GM12864 (cell line): ENCODE data around the gene CDH8.

Source experiments
- DNase-seq: peaks from one replicate; pipeline ENCODE4 v3.0.0-alpha.2; 2011; ENCODE audit warnings: low read depth
- H3K4me3 ChIP-seq: 2 replicates; pipeline ENCODE4 v1.5.1; 2011; ENCODE audit warnings: mild to moderate bottlenecking, low read depth, low read length, control low read depth
- TF ChIP-seq, protein P1 (sequence below): IDR thresholded peaks from 2 replicates; pipeline ENCODE4 v1.5.1; 2011; ENCODE audit warnings: low read depth, mild to moderate bottlenecking, moderate library complexity, low read length, control low read depth, inconsistent platforms; ENCODE audit errors: missing control alignments

CDH8 gene, protein sequence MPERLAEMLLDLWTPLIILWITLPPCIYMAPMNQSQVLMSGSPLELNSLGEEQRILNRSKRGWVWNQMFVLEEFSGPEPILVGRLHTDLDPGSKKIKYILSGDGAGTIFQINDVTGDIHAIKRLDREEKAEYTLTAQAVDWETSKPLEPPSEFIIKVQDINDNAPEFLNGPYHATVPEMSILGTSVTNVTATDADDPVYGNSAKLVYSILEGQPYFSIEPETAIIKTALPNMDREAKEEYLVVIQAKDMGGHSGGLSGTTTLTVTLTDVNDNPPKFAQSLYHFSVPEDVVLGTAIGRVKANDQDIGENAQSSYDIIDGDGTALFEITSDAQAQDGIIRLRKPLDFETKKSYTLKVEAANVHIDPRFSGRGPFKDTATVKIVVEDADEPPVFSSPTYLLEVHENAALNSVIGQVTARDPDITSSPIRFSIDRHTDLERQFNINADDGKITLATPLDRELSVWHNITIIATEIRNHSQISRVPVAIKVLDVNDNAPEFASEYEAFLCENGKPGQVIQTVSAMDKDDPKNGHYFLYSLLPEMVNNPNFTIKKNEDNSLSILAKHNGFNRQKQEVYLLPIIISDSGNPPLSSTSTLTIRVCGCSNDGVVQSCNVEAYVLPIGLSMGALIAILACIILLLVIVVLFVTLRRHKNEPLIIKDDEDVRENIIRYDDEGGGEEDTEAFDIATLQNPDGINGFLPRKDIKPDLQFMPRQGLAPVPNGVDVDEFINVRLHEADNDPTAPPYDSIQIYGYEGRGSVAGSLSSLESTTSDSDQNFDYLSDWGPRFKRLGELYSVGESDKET

DNA sequence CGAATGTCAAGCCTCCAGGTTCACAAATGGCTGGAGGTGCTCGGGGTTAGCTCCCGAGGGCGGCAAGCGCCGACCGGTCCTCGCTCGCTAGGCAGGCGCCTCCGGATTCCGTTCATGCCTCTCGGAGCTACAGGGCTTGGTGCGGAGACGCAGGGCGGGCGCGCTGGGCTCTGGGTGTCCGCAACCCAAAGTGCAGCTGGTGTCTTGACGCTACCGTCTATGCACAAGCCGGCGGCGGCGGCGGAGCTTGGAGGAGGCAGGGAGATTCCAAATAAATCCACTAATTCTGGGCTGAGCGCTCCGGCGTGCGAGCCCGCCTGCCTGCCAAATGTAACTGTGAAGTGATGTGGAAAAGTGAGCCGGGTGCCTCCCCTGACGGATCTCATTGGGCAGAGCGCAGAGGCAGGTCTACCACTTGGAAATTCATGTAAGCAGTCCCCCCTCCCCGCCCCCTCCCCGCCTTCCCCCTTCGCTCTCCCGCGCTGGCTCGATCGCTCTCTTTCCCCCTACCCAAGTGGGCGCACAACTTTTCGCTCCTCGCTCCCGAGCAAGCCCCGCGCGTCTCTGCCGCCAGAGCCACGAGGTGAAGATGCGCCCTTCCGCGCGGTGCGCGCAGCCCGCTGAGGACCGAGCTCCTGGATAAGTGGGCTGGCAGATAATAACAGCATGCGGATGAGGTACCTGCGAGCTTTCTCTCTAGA lies at the start of gene CDH8:
Gene CDH8, minus strand, starts transcription at position 338 of the 701 bp plus-strand sequence. CDS start 15,035 bp downstream, outside the sequence.
- no peak within 1 kb of the TSS for H3K4me3 ChIP-seq
- no peak for DNase-seq
- TF ChIP-seq, protein P1, sequence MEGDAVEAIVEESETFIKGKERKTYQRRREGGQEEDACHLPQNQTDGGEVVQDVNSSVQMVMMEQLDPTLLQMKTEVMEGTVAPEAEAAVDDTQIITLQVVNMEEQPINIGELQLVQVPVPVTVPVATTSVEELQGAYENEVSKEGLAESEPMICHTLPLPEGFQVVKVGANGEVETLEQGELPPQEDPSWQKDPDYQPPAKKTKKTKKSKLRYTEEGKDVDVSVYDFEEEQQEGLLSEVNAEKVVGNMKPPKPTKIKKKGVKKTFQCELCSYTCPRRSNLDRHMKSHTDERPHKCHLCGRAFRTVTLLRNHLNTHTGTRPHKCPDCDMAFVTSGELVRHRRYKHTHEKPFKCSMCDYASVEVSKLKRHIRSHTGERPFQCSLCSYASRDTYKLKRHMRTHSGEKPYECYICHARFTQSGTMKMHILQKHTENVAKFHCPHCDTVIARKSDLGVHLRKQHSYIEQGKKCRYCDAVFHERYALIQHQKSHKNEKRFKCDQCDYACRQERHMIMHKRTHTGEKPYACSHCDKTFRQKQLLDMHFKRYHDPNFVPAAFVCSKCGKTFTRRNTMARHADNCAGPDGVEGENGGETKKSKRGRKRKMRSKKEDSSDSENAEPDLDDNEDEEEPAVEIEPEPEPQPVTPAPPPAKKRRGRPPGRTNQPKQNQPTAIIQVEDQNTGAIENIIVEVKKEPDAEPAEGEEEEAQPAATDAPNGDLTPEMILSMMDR: no peak

DNA sequence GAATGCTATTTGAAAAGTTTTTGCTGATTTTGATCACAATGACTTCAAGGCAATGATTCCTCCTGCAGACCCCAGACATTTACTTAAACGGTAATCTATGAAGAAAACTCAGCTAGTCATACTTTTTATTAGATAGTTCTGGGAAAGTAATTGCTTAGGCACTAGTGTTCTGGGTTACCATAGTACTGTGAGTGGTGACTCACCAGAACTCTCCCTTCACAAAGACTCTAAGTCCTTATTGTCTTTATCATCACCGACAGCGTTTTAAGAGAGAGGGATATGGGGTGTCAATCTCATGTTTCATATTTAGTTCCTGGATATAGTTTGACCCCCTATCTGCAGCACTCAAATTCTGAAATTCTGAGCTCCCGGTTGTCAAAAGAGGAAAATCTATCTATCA lies 43.0 kb upstream of the CDH8 start:
- TF ChIP-seq, protein P1: no peak
- DNase-seq: no peak
- H3K4me3 ChIP-seq: no peak overlapping the region

DNA sequence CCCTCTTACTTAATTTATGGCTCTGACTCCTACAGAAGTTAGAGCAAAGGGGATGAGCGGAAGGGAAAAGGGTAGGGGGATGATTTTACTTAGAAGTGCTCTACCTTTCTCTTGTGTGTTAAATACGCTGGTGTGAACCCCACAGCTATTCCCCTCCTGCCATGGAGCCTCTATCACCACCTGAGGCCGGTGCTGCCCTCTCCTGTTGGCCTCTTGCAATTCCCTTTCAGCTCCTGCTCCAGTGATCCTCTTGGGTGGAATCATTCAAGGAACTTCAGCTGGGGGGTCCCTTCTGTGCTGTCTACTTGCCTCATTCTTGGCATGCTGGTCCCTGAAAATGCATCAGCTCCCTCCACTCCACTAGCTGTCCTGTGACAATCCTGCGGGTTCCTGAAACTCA lies 41.8 kb upstream of the CDH8 start:
- no peak for DNase-seq
- no peak overlapping the region for H3K4me3 ChIP-seq
- TF ChIP-seq, protein P1: no peak

DNA sequence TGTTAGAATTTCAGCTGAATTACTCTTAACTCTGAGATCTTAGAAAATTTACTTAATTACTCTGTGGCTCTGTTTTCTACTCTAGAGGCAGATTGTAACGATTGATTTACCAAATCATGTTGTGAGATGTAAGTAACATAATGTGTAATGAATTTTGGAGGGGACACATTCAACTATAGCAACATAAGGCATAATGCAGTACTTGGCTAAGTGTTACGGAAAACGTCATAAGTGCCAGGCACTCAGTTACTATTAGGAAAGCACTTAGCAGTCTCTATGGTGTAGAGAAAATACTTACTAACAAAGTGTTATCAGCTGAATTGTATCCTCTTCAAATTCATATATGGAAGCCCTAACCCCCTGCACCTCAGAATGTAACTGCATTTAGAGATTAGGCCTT lies 40.6 kb upstream of the CDH8 start:
- TF ChIP-seq, protein P1: no peak
- no peak overlapping the region for H3K4me3 ChIP-seq
- no peak for DNase-seq

DNA sequence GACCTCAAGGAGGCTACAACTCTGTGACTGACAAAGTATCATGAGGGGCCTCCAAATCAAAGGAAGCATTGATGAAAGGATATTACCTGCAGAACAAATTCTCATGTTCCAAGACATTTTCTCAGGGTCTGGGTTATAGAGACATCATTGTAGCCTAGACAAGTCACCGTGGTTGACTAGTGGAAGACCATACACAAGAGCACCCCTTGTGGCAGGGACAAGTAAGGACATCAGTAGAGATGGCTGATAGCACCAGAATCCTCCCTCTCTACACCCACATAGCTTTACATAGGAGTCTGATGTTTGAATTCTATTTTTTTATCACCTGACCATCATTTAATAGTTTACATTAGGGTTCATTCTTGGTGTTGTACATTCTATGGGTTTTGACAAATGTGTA lies 32.5 kb upstream of the CDH8 start:
- H3K4me3 ChIP-seq: no peak overlapping the region
- no peak for DNase-seq
- TF ChIP-seq, protein P1: peak; percentile 42

DNA sequence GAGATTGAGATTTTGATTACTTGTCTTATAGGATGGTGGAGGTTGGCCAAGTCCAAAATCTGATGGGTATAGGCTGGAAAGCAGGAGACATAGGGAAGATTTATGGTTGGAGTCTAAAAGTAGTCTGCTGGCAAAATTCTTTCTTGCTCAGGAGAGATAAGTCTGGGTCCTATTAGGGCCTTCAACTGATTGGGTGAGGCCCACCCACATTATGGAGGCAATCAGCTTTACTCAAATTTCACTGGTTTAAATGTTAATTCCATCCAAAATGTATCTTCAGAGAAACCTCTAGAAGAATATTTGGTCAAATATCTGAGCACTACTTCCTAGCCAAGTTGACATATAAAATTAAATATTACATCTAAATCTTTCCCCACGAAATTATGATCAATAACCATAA lies 31.7 kb upstream of the CDH8 start:
- TF ChIP-seq, protein P1: no peak
- no peak for DNase-seq
- no peak overlapping the region for H3K4me3 ChIP-seq
